Caco-2 (cell line): Measurements from ENCODE around the gene NUDT15. TPM values are rescaled to one million over a fixed set of nuclear protein-coding genes. Genes with fewer than 3 reads are reported as not detected.

Experiments
- BruUV-seq: library from RNA; stranded (reverse); fragments of 400-500 nt; replicated peaks from 2 replicates; lab custom pipeline; 2021; lab: Mats Ljungman, UMichigan
- CTCF ChIA-PET: fragments of 300-600 bp; sonication (Branson Sonifier 250); formaldehyde crosslinking; loops from one replicate; lab custom pipeline; 2022; ENCODE audit warnings: antibody characterized with exemption; lab: Charles Lee
- POLR2A ChIA-PET: fragments of 300-600 bp; sonication (Branson Sonifier 250); formaldehyde crosslinking; loops from one replicate; lab custom pipeline; 2022; ENCODE audit warnings: antibody characterized with exemption; lab: Charles Lee
- DNase-seq, 2 experiments: peaks; one replicate each; pipeline versions ENCODE4 v3.0.0 to v3.0.0-alpha.2; 2020 to 2022
- H3K27me3 ChIP-seq: replicated peaks from 2 replicates; pipeline ENCODE4 v1.6.0; 2011; ENCODE audit warnings: low read length; ENCODE audit not compliant: control insufficient read depth, insufficient read depth
- H3K36me3 ChIP-seq: 2 replicates; pipeline ENCODE4 v1.5.1; 2011; ENCODE audit warnings: low read length; ENCODE audit not compliant: control insufficient read depth, insufficient read depth
- H3K4me1 ChIP-seq: fragments of 250-450 bp; sonication (Bioruptor Pico); 2 replicates; pipeline ENCODE4 v1.5.1; 2020; ENCODE audit warnings: mild to moderate bottlenecking
- H3K4me3 ChIP-seq: 2 replicates; pipeline ENCODE4 v1.5.1; 2011; ENCODE audit warnings: low read depth, mild to moderate bottlenecking, control low read depth, low read length
- H3K9me3 ChIP-seq: fragments of 250-450 bp; sonication (Bioruptor Pico); 2 replicates; pipeline ENCODE4 v1.5.1; 2020; ENCODE audit warnings: mild to moderate bottlenecking, moderate library complexity
- H3K27ac Mint-ChIP-seq: one replicate; pipeline ENCODE4 v1.8.0; 2022; ENCODE audit warnings: mixed read lengths; ENCODE audit not compliant: unreplicated experiment
- H3K27me3 Mint-ChIP-seq: one replicate; pipeline ENCODE4 v1.8.0; 2022; ENCODE audit warnings: mixed read lengths; ENCODE audit not compliant: insufficient read depth, unreplicated experiment
- H3K36me3 Mint-ChIP-seq: one replicate; pipeline ENCODE4 v1.8.0; 2022; ENCODE audit warnings: mild to moderate bottlenecking, mixed read lengths; ENCODE audit not compliant: insufficient read depth, unreplicated experiment
- H3K4me1 Mint-ChIP-seq: one replicate; pipeline ENCODE4 v1.8.0; 2022; ENCODE audit warnings: low read depth, mixed read lengths; ENCODE audit not compliant: unreplicated experiment
- H3K4me3 Mint-ChIP-seq: one replicate; pipeline ENCODE4 v1.8.0; 2022; ENCODE audit warnings: mild to moderate bottlenecking, moderate library complexity, mixed read lengths; ENCODE audit not compliant: unreplicated experiment
- H3K9me3 Mint-ChIP-seq: one replicate; pipeline ENCODE4 v1.8.0; 2022; ENCODE audit warnings: mixed read lengths; ENCODE audit not compliant: unreplicated experiment
- intact Hi-C: fragments of 100-400 bp; cut with micrococcal nuclease; formaldehyde crosslinking; loops from one replicate; pipeline ENCODE4 v1.10.0; 2022; ENCODE audit not compliant: unreplicated experiment
- total RNA-seq: library from RNA; stranded (reverse); gene quantifications from 2 replicates; pipeline ENCODE4 v1.2.3, GENCODE V29; 2022
- TF ChIP-seq, protein P1 (sequence below), 2 experiments: fragments of 200-600 bp in 1 of 2; IDR thresholded peaks; 1 replicate in 1 of 2; 2 replicates in 1 of 2; pipeline versions ENCODE4 v1.5.1 to v1.8.0; 2011 to 2022; ENCODE audit warnings: antibody characterized with exemption in 1 of 2, control low read depth in 1 of 2, inconsistent platforms in 1 of 2, low read depth in 1 of 2, low read length in 1 of 2, mild to moderate bottlenecking in 1 of 2, moderate library complexity in 1 of 2; ENCODE audit not compliant: insufficient read depth in 1 of 2, severe bottlenecking in 1 of 2, unreplicated experiment in 1 of 2

Gene NUDT15
- total RNA-seq, 1 experiment from 2014 or later, result 36.0 TPM

DNA sequence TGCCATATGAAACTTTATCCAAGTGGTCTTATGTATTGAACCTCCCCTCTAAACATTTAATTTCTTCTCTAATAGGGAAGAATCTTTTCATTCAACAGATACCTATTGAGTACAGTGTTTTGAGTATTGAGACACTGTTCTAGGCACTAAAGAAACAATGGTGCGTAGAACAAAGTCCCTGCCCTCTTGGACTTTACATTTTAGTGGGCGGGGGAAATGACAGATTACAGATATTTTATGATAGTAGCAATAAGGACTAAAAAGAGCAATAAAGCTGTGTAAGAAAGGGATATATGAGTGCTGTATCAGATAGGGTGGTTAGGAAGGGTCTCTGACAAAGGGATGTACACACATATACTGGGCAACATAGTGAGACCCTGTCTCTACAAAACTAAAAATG is 5.4 kb downstream of the NUDT15 start:
- no peak overlapping the region for H3K4me3 Mint-ChIP-seq
- DNase-seq, result no peak
- H3K9me3 Mint-ChIP-seq, result no peaks in the 10 kb centered on the region
- intact Hi-C loops, result no loop called here
- H3K4me3 ChIP-seq, result no peak overlapping the region
- peaks cover 1% of the 10 kb centered on the region; the same call in 1 of the 2 replicates for H3K36me3 ChIP-seq
- no peaks in the 10 kb centered on the region for H3K4me1 Mint-ChIP-seq
- BruUV-seq, result no TSS peak
- H3K27me3 ChIP-seq, result no peaks in the 10 kb centered on the region
- H3K36me3 Mint-ChIP-seq, result peaks cover 29% of the 10 kb centered on the region
- H3K9me3 ChIP-seq, result no peaks in the 10 kb centered on the region
- H3K27ac Mint-ChIP-seq, result no peak overlapping the region
- CTCF ChIA-PET, result no interaction called here
- no peaks in the 10 kb centered on the region for H3K27me3 Mint-ChIP-seq
- TF ChIP-seq, protein P1, sequence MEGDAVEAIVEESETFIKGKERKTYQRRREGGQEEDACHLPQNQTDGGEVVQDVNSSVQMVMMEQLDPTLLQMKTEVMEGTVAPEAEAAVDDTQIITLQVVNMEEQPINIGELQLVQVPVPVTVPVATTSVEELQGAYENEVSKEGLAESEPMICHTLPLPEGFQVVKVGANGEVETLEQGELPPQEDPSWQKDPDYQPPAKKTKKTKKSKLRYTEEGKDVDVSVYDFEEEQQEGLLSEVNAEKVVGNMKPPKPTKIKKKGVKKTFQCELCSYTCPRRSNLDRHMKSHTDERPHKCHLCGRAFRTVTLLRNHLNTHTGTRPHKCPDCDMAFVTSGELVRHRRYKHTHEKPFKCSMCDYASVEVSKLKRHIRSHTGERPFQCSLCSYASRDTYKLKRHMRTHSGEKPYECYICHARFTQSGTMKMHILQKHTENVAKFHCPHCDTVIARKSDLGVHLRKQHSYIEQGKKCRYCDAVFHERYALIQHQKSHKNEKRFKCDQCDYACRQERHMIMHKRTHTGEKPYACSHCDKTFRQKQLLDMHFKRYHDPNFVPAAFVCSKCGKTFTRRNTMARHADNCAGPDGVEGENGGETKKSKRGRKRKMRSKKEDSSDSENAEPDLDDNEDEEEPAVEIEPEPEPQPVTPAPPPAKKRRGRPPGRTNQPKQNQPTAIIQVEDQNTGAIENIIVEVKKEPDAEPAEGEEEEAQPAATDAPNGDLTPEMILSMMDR (IDR thresholded peaks at IDR 0.05; ENCODE audit: insufficient read depth in 1 of 2, low read depth in 1 of 2, low read length in 1 of 2, severe bottlenecking in 1 of 2, unreplicated experiment in 1 of 2), result no peak
- 0 out of 2 replicates have a peak, but pooled peaks cover 10% of the 10 kb centered on the region for H3K4me1 ChIP-seq
- POLR2A ChIA-PET, result no interaction called here

DNA sequence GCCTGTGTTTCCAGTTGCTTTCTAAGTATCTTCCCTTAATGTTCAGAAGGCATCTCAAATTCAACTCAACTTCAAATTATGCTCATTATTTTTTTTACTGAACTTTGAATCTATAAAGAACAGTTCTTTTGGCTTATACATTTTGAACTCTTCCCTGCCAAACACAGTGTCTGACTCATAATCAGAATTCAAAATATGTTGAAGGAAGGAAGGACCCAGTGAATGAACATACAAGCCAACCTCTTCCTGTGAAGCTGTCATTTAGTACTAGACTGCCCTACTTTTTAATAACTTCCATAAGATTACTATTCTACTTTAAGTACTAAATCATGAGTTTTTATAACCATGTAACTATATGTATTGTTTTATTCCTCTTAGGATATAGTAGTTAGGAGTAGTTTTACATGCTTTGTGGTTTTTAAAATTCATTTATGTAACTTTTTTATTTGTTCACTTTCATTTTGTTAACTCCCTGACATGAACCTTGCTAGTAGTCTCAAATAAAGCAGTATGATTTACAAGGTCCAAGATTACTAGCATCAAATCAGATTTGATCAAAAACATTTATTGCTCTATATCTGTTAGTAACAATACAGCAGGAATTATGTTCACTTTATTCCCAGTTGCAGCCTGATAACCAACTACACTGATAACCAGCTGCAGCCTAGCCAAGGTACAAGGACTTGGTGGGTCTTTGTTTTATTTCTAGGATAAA is 6.4 kb downstream of the NUDT15 start:
- no peak for DNase-seq
- ChIA-PET POLR2A (no interaction called here), CTCF (no interaction called here)
- H3K4me3 ChIP-seq, result no peak overlapping the region
- no TSS peak for BruUV-seq
- H3K27ac Mint-ChIP-seq, result no peak overlapping the region
- H3K36me3 Mint-ChIP-seq, result peaks cover 23% of the 10 kb centered on the region
- no peaks in the 10 kb centered on the region for H3K27me3 ChIP-seq
- H3K4me1 ChIP-seq, result 0 out of 2 replicates have a peak, but pooled peaks cover 5% of the 10 kb centered on the region
- TF ChIP-seq, protein P1 (IDR thresholded peaks at IDR 0.05; ENCODE audit: insufficient read depth in 1 of 2, low read depth in 1 of 2, low read length in 1 of 2, severe bottlenecking in 1 of 2, unreplicated experiment in 1 of 2), result no peak
- no peaks in the 10 kb centered on the region for H3K4me1 Mint-ChIP-seq
- H3K9me3 Mint-ChIP-seq, result no peaks in the 10 kb centered on the region
- H3K27me3 Mint-ChIP-seq, result no peaks in the 10 kb centered on the region
- no peak overlapping the region for H3K4me3 Mint-ChIP-seq
- H3K9me3 ChIP-seq, result no peaks in the 10 kb centered on the region
- intact Hi-C loops, result no loop called here
- peaks cover 1% of the 10 kb centered on the region; the same call in 1 of the 2 replicates for H3K36me3 ChIP-seq

- no peaks in the 10 kb centered on the region for H3K9me3 Mint-ChIP-seq
- BruUV-seq, result TSS peak; percentile 14
- H3K4me1 ChIP-seq, result no peaks in the 10 kb centered on the region
- no peaks in the 10 kb centered on the region for H3K27me3 ChIP-seq
- H3K27ac Mint-ChIP-seq, result no peak overlapping the region
- H3K4me1 Mint-ChIP-seq, result no peaks in the 10 kb centered on the region
- H3K4me3 ChIP-seq, result no peak overlapping the region
- ChIA-PET POLR2A (no interaction called here), CTCF (no interaction called here)
- TF ChIP-seq, protein P1 (IDR thresholded peaks at IDR 0.05; ENCODE audit: insufficient read depth in 1 of 2, low read depth in 1 of 2, low read length in 1 of 2, severe bottlenecking in 1 of 2, unreplicated experiment in 1 of 2), result no peak
- peaks cover 35% of the 10 kb centered on the region for H3K36me3 Mint-ChIP-seq
- H3K4me3 Mint-ChIP-seq, result no peak overlapping the region
- H3K27me3 Mint-ChIP-seq, result no peaks in the 10 kb centered on the region
- no peaks in the 10 kb centered on the region for H3K9me3 ChIP-seq
- no peak for DNase-seq
- intact Hi-C loops, result no loop called here
- H3K36me3 ChIP-seq, result no peaks in the 10 kb centered on the region; the same call in none of the 2 replicates
These were observed 13.0 kb downstream of the NUDT15 start for GRCh38 chr13:48050550-48050949.
